Measurements from ENCODE around the gene AMOT.

DNA sequence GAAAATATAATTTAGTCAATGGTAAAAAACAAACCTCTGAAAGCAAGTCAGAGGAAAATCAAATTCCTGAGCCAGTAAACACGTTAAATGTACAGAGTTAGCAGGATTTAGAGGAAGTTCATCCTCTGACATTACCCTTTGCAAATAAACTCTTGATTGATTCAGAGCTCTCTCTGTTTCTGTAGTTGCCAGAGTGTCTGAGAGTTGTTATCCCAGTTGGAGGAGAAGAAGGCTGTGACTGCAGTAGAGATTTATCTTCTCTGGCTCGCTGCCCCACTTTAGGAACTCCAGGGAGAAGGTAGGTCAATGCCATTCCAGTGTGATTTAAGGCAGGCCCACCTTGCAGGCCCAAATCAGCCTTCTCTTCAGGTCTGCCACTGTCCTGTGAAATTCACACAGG is 6.2 kb upstream of the AMOT start:
- TF ChIP-seq, protein P1, sequence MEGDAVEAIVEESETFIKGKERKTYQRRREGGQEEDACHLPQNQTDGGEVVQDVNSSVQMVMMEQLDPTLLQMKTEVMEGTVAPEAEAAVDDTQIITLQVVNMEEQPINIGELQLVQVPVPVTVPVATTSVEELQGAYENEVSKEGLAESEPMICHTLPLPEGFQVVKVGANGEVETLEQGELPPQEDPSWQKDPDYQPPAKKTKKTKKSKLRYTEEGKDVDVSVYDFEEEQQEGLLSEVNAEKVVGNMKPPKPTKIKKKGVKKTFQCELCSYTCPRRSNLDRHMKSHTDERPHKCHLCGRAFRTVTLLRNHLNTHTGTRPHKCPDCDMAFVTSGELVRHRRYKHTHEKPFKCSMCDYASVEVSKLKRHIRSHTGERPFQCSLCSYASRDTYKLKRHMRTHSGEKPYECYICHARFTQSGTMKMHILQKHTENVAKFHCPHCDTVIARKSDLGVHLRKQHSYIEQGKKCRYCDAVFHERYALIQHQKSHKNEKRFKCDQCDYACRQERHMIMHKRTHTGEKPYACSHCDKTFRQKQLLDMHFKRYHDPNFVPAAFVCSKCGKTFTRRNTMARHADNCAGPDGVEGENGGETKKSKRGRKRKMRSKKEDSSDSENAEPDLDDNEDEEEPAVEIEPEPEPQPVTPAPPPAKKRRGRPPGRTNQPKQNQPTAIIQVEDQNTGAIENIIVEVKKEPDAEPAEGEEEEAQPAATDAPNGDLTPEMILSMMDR (IDR thresholded peaks at IDR 0.05) = no peak
- no peak for TF ChIP-seq EZH2 (IDR thresholded peaks at IDR 0.05; ENCODE audit: borderline replicate concordance, insufficient read depth, low read depth, low read length, poor library complexity, severe bottlenecking)

All from B cell (primary cell).